ENCODE measurements around the gene ZNF774. TPM values are rescaled to one million over a fixed set of nuclear protein-coding genes. Genes with fewer than 3 reads are reported as not detected.

Gene ZNF774
- total RNA-seq, 1 experiment from 2014 or later, result 4.0 TPM

- no peak for DNase-seq (ENCODE audit: low read depth, low spot score)
- Histone ChIP-seq H3K79me2 (ENCODE audit: insufficient read depth, low read length) (peaks cover 84% of the 10 kb centered on the region), H3K27ac (ENCODE audit: low read depth, low read length) (no peak overlapping the region), H3K9ac (ENCODE audit: low read length) (no peak overlapping the region), H3K4me2 (ENCODE audit: low read length) (no peak overlapping the region), H3K36me3 (ENCODE audit: control insufficient read depth in 1 of 2, insufficient read depth in 2 of 2, low read length in 2 of 2) (peaks cover 2 to 18% of the 10 kb centered on the region in 2 experiments; a peak in 3 of 4 replicates), H2AFZ (ENCODE audit: low read depth, low read length, poor library complexity, severe bottlenecking) (no peak overlapping the region), H4K20me1 (ENCODE audit: insufficient read depth) (no peaks in the 10 kb centered on the region), H3K9me2 (ENCODE audit: insufficient read depth) (no peaks in the 10 kb centered on the region), H3K27me3 (ENCODE audit: insufficient read depth, low read length) (no peaks in the 10 kb centered on the region), H3K4me3 (replicated peaks in 1 of 2; ENCODE audit: low read depth in 1 of 2, low read length in 2 of 2) (no peak overlapping the region), H3K4me1 (ENCODE audit: control insufficient read depth in 1 of 2, insufficient read depth in 2 of 2, low read length in 2 of 2) (peaks cover 12 to 26% of the 10 kb centered on the region in 2 experiments; a peak in 3 of 4 replicates), H3K9me3 (ENCODE audit: control insufficient read depth in 1 of 2, insufficient read depth in 1 of 2, low read depth in 1 of 2, low read length in 2 of 2) (no peaks in the 10 kb centered on the region)
- intact Hi-C loops (cut with micrococcal nuclease), result no loop called here
- ATAC-seq, result no peak
- no TSS peak for BruUV-seq (replicated peaks)
- ChIA-PET CTCF (no interaction called here), RAD21 (ENCODE audit: low non-redundant PET in 1 of 2, low total read pairs in 2 of 2, uncharacterized antibody in 2 of 2, unreplicated experiment in 2 of 2) (no interaction called here), POLR2A (interaction anchor here (0.6 kb wide), 1 partner anchor 16 kb away, joined by 3 read pairs; no protein-coding TSS in a partner anchor)
- TF ChIP-seq RAD21 (IDR thresholded peaks at IDR 0.05; ENCODE audit: low read depth), result no peak
- no peak for TF ChIP-seq SRF (IDR thresholded peaks at IDR 0.05; ENCODE audit: low read depth)
- no peak for TF ChIP-seq POLR2AphosphoS5 (IDR thresholded peaks at IDR 0.05; ENCODE audit: low read depth, low read length)
- TF ChIP-seq SIN3A (IDR thresholded peaks at IDR 0.05; ENCODE audit: low read depth), result no peak
- TF ChIP-seq FOSL1 (IDR thresholded peaks at IDR 0.05; ENCODE audit: low read depth), result no peak
- TF ChIP-seq JUND (IDR thresholded peaks at IDR 0.05), result no peak
- TF ChIP-seq ZNF274 (IDR thresholded peaks at IDR 0.05; ENCODE audit: low read depth, low read length), result no peak
- TF ChIP-seq TCF7L2 (IDR thresholded peaks at IDR 0.05; ENCODE audit: borderline replicate concordance, extremely low read depth, insufficient read depth, insufficient read length), result no peak
- TF ChIP-seq POLR2A (IDR thresholded peaks at IDR 0.05; ENCODE audit: borderline replicate concordance, extremely low read depth, insufficient read depth, insufficient read length), result no peak
- TF ChIP-seq EZH2 (IDR thresholded peaks at IDR 0.05), result no peak
- no peak for TF ChIP-seq EGR1 (IDR thresholded peaks at IDR 0.05; ENCODE audit: low read depth)
- no peak for TF ChIP-seq CBX3 (IDR thresholded peaks at IDR 0.05; ENCODE audit: low read depth)
- TF ChIP-seq CTCF (IDR thresholded peaks at IDR 0.05 in 2 of 3, conservative IDR thresholded peaks at IDR 0.05 in 1 of 3; ENCODE audit: borderline replicate concordance in 1 of 3, insufficient read depth in 1 of 3, low read depth in 2 of 3, low read length in 2 of 3), result no peak
- TF ChIP-seq ZBTB33 (IDR thresholded peaks at IDR 0.05; ENCODE audit: extremely low read depth, insufficient replicate concordance, low read length), result no peak
- no peak for TF ChIP-seq REST (IDR thresholded peaks at IDR 0.05; ENCODE audit: low read depth)
- TF ChIP-seq ELF1 (IDR thresholded peaks at IDR 0.05; ENCODE audit: borderline replicate concordance, low read depth), result no peak
- no peak for TF ChIP-seq ATF3 (IDR thresholded peaks at IDR 0.05)
- no peak for TF ChIP-seq YY1 (IDR thresholded peaks at IDR 0.05; ENCODE audit: extremely low read depth, insufficient replicate concordance, low read depth, low read length)
- TF ChIP-seq MAX (IDR thresholded peaks at IDR 0.05), result no peak
- no peak for TF ChIP-seq EZH2phosphoT487 (IDR thresholded peaks at IDR 0.05; ENCODE audit: borderline replicate concordance)
These were observed 41.0 kb downstream of the ZNF774 start for GRCh38 chr15:90393040-90393439.
